Natural killer cell (primary cell): ENCODE measurements around the gene TBC1D10A. TPM values are rescaled to one million over a fixed set of nuclear protein-coding genes. Genes with fewer than 3 reads are reported as not detected.
A peak's percentile ranks its signal among the peaks of the same experiment; 100 is the strongest.

ENCODE experiments used
- ATAC-seq, 3 donors: fragments of 150-1000 bp in 2 of 3; fragments of 200-7000 bp in 1 of 3; cut with Tn5 transposase; 1 replicate in 1 of 3; 2 replicates in 2 of 3; pipeline ENCODE4 v1.10.0; 2021; ENCODE audit warnings: mild to moderate bottlenecking in 2 of 3, moderate library complexity in 2 of 3
- DNase-seq, 2 donors: peaks; one replicate each; pipeline versions ENCODE4 v3.0.0 to v3.0.0-alpha.2; 2013 to 2021; ENCODE audit warnings: mixed read lengths in 1 of 2
- H3K27ac ChIP-seq: one replicate; pipeline ENCODE4 v1.5.1; 2013; ENCODE audit warnings: mild to moderate bottlenecking, low read length
- H3K27me3 ChIP-seq: one replicate; pipeline ENCODE4 v1.6.1; 2013; ENCODE audit warnings: low read length; ENCODE audit not compliant: control insufficient read depth, insufficient read depth
- H3K36me3 ChIP-seq: one replicate; pipeline ENCODE4 v1.6.1; 2013; ENCODE audit warnings: low read length; ENCODE audit not compliant: control insufficient read depth, insufficient read depth
- H3K4me1 ChIP-seq: one replicate; pipeline ENCODE4 v1.6.1; 2013; ENCODE audit warnings: low read length; ENCODE audit not compliant: control insufficient read depth, insufficient read depth
- H3K4me3 ChIP-seq: one replicate; pipeline ENCODE4 v1.5.1; 2013; ENCODE audit warnings: low read length
- H3K9me3 ChIP-seq: one replicate; pipeline ENCODE4 v1.6.1; 2013; ENCODE audit warnings: low read length; ENCODE audit not compliant: control insufficient read depth, insufficient read depth
- H3K27ac Mint-ChIP-seq, 2 donors: one replicate each; pipeline ENCODE4 v1.8.0; 2022; ENCODE audit warnings: mild to moderate bottlenecking in 2 of 2, mixed read lengths in 2 of 2, moderate library complexity in 1 of 2
- H3K27me3 Mint-ChIP-seq, 2 donors: one replicate each; pipeline ENCODE4 v1.8.0; 2022; ENCODE audit warnings: low read depth in 2 of 2, mixed read lengths in 2 of 2
- H3K36me3 Mint-ChIP-seq: one replicate; pipeline ENCODE4 v1.8.0; 2022; ENCODE audit warnings: mixed read lengths
- H3K4me1 Mint-ChIP-seq, 2 donors: one replicate each; pipeline ENCODE4 v1.8.0; 2022; ENCODE audit warnings: mixed read lengths in 2 of 2
- H3K4me3 Mint-ChIP-seq: one replicate; pipeline ENCODE4 v1.8.0; 2022; ENCODE audit warnings: mild to moderate bottlenecking, moderate library complexity, mixed read lengths
- H3K9me3 Mint-ChIP-seq, 2 donors: one replicate each; pipeline ENCODE4 v1.8.0; 2022; ENCODE audit warnings: mixed read lengths in 2 of 2
- WGBS: methylation state at CpG from one replicate; pipeline ENCODE4 v1.1.7; 2013; ENCODE audit warnings: missing lambda C conversion rate; ENCODE audit not compliant: insufficient coverage; 5-methylcytosine and 5-hydroxymethylcytosine counted together
- intact Hi-C: fragments of 100-400 bp; cut with micrococcal nuclease; formaldehyde crosslinking; loops from one replicate; pipeline ENCODE4 v1.14.2; 2022
- total RNA-seq, 4 donors: library from RNA; stranded (reverse); fragments of 120-200 nt in 1 of 4; gene quantifications; one replicate each; pipeline versions ENCODE4 v1.2.3 to v1.2.4, GENCODE V29; 2013 to 2022
- TF ChIP-seq, protein P1 (sequence below): fragments of 200-600 bp; IDR thresholded peaks from one replicate; pipeline ENCODE4 v1.8.0; 2022; ENCODE audit warnings: antibody characterized with exemption

Gene TBC1D10A
- total RNA-seq, 3 donors from 2014 or later (not counting 1 experiment from before 2014, with no cell fraction given) = 38.9 to 48.0 (median 47.9) TPM

- DNase-seq (no peak), ATAC-seq (no peak)
- Mint-ChIP-seq H3K36me3 (no peaks in the 10 kb centered on the region), H3K4me3 (no peak overlapping the region), H3K27me3 (peaks cover 21 to 22% of the 10 kb centered on the region in 2 donors), H3K9me3 (no peaks in the 10 kb centered on the region), H3K4me1 (peaks cover 19 to 41% of the 10 kb centered on the region in 2 donors), H3K27ac (peak overlapping the region in 1 of 2 donors; percentile 12)
- Histone ChIP-seq H3K27ac (no peak overlapping the region), H3K36me3 (no peaks in the 10 kb centered on the region), H3K4me3 (no peak overlapping the region), H3K4me1 (peaks cover 28% of the 10 kb centered on the region), H3K9me3 (no peaks in the 10 kb centered on the region), H3K27me3 (no peaks in the 10 kb centered on the region)
- TF ChIP-seq, protein P1, sequence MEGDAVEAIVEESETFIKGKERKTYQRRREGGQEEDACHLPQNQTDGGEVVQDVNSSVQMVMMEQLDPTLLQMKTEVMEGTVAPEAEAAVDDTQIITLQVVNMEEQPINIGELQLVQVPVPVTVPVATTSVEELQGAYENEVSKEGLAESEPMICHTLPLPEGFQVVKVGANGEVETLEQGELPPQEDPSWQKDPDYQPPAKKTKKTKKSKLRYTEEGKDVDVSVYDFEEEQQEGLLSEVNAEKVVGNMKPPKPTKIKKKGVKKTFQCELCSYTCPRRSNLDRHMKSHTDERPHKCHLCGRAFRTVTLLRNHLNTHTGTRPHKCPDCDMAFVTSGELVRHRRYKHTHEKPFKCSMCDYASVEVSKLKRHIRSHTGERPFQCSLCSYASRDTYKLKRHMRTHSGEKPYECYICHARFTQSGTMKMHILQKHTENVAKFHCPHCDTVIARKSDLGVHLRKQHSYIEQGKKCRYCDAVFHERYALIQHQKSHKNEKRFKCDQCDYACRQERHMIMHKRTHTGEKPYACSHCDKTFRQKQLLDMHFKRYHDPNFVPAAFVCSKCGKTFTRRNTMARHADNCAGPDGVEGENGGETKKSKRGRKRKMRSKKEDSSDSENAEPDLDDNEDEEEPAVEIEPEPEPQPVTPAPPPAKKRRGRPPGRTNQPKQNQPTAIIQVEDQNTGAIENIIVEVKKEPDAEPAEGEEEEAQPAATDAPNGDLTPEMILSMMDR = no peak
- 93% methylated on average over 7 of the region's 9 CpGs for WGBS
- intact Hi-C loops = no loop called here
These were observed 52.3 kb downstream of the TBC1D10A start for GRCh38 chr22:30274437-30274812.

GRCh38 chr22:30273711-30274436 lies 52.9 kb downstream of the TBC1D10A start:
- TF ChIP-seq, protein P1 = no peak
- H3K27ac Mint-ChIP-seq = peak overlapping the region in 1 of 2 donors; percentile 67
- no peaks in the 10 kb centered on the region for H3K27me3 ChIP-seq
- H3K9me3 ChIP-seq = no peaks in the 10 kb centered on the region
- H3K36me3 Mint-ChIP-seq = no peaks in the 10 kb centered on the region
- no peak overlapping the region for H3K4me3 Mint-ChIP-seq
- ATAC-seq = no peak
- no peak for DNase-seq
- H3K4me1 Mint-ChIP-seq = peaks cover 19 to 42% of the 10 kb centered on the region in 2 donors
- H3K4me3 ChIP-seq = no peak overlapping the region
- no peak overlapping the region for H3K27ac ChIP-seq
- WGBS = 81% methylated on average over 10 of the region's 10 CpGs
- peaks cover 19 to 22% of the 10 kb centered on the region in 2 donors for H3K27me3 Mint-ChIP-seq
- H3K9me3 Mint-ChIP-seq = no peaks in the 10 kb centered on the region
- no peaks in the 10 kb centered on the region for H3K36me3 ChIP-seq
- H3K4me1 ChIP-seq = peaks cover 24% of the 10 kb centered on the region
- intact Hi-C loops = no loop called here

GRCh38 chr22:30272781-30273601 lies 53.8 kb downstream of the TBC1D10A start:
- H3K4me1 Mint-ChIP-seq = peaks cover 25 to 49% of the 10 kb centered on the region in 2 donors
- intact Hi-C loops = no loop called here
- Histone ChIP-seq H3K4me3 (no peak overlapping the region), H3K27me3 (no peaks in the 10 kb centered on the region), H3K9me3 (no peaks in the 10 kb centered on the region), H3K36me3 (no peaks in the 10 kb centered on the region), H3K27ac (no peak overlapping the region), H3K4me1 (peaks cover 30% of the 10 kb centered on the region)
- H3K27ac Mint-ChIP-seq = peak overlapping the region in 1 of 2 donors; percentile 67
- no peak overlapping the region for H3K4me3 Mint-ChIP-seq
- TF ChIP-seq, protein P1 = no peak
- H3K9me3 Mint-ChIP-seq = no peaks in the 10 kb centered on the region
- no peaks in the 10 kb centered on the region for H3K36me3 Mint-ChIP-seq
- ATAC-seq = peak in 1 of 3 donors; percentile 45
- H3K27me3 Mint-ChIP-seq = peaks cover 13 to 20% of the 10 kb centered on the region in 2 donors
- 82% methylated on average over 14 of the region's 16 CpGs for WGBS
- DNase-seq = no peak
